ENCODE data around the gene KRT14.
"Not testable (repeated sequence)": the region's sequence is repeated elsewhere in the genome, so short reads cannot be mapped to it uniquely, and the experiment has no call there.

Gene KRT14

DNA sequence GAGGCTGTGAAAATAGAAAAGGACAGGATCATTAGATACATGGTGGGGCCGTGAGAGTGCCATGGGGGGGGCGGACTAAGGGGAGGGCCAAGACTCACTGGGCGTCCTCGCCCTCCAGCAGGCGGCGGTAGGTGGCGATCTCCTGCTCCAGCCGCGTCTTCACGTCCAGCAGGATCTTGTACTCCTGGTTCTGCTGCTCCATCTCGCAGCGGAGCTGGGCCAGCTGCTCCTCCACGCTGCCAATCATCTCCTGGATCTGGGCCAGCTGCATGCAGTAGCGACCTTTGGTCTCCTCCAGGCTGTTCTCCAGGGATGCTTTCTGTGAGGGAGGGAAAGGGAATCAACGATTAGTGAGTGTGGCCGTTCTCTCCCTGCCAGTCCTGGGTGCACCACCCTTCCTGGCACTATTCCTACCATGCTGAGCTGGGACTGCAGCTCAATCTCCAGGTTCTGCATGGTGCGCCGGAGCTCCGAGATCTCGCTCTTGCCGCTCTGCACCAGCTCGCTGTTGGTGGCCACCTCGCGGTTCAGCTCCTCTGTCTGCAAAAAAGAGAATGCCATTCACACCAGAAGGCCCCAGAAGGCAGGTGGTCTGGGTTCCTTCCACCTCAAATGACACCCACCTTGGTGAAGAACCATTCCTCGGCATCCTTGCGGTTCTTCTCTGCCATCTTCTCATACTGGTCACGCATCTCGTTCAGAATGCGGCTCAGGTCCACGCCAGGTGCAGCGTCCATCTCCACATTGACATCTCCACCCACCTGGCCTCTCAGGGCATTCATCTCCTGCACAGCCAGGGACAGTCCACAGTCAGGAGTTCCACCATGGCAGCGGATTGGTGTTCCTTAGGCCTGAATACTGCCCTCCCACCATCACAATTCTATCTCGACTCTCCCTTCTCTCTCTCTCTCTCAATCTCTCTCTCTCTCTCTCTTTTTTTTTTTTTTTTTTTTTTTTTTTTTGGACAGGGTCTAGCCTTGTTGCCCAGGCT, 3.3 kb downstream of the KRT14 start:
- Histone ChIP-seq H3K4me1 (ENCODE audit: insufficient read depth, low read length) (no peaks in the 10 kb centered on the region), H3K9me3 (ENCODE audit: low read length) (no peaks in the 10 kb centered on the region), H3K36me3 (ENCODE audit: insufficient read depth, low read length) (no peaks in the 10 kb centered on the region), H3K27me3 (ENCODE audit: insufficient read depth, low read length) (peaks cover 3% of the 10 kb centered on the region), H3K4me3 (ENCODE audit: low read length) (no peak overlapping the region), H2AFZ (ENCODE audit: low read depth, low read length) (no peak overlapping the region)

GRCh38 chr17:41582061-41582968, 4.4 kb downstream of the KRT14 start:
- H3K9me3 ChIP-seq (ENCODE audit: low read length); H3K27me3 ChIP-seq (ENCODE audit: insufficient read depth, low read length); H3K4me1 ChIP-seq (ENCODE audit: insufficient read depth, low read length); H2AFZ ChIP-seq (ENCODE audit: low read depth, low read length); H3K36me3 ChIP-seq (ENCODE audit: insufficient read depth, low read length); H3K4me3 ChIP-seq (ENCODE audit: low read length): not testable (repeated sequence)

DNA sequence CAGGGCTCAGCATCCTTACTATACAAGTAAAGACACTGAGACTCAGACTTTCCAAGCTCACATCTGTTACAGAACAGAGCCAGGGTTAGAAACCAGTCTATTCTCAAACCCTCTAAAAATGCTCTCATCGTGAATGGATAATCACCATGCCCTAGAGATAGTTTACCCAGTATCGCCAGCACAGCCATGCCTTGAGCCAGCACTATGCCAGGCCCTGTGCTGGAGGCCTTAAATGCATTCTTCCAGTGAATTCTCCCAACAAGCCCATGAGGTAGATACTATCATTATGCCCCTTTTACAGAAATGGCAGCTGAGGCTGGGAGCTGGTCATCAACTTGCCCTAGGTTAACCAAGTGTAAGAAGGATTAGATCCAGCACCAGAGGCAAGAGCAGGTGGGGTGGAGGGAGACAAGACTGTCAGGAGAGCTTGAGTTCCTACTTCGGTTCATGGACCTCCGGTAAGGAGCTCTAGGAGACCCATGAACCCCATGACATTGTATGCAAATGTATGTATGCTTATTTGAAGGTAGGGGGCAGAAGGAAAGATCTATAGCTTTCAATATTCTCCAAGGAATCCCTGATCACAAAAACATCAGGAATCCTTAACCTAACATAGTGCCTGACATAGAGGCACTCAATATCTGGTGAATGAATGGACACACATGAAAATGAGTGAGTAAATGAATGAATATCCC, 5.2 kb downstream of the KRT14 start:
- no peaks in the 10 kb centered on the region for H3K4me1 ChIP-seq (ENCODE audit: insufficient read depth, low read length)
- no peak overlapping the region for H3K4me3 ChIP-seq (ENCODE audit: low read length)
- H2AFZ ChIP-seq (ENCODE audit: low read depth, low read length): no peak overlapping the region
- H3K27me3 ChIP-seq (ENCODE audit: insufficient read depth, low read length): peaks cover 3% of the 10 kb centered on the region
- no peaks in the 10 kb centered on the region for H3K36me3 ChIP-seq (ENCODE audit: insufficient read depth, low read length)
- H3K9me3 ChIP-seq (ENCODE audit: low read length): no peaks in the 10 kb centered on the region

GRCh38 chr17:41580687-41581365, 5.9 kb downstream of the KRT14 start:
- no peak overlapping the region for H2AFZ ChIP-seq (ENCODE audit: low read depth, low read length)
- no peaks in the 10 kb centered on the region for H3K9me3 ChIP-seq (ENCODE audit: low read length)
- no peaks in the 10 kb centered on the region for H3K4me1 ChIP-seq (ENCODE audit: insufficient read depth, low read length)
- no peaks in the 10 kb centered on the region for H3K36me3 ChIP-seq (ENCODE audit: insufficient read depth, low read length)
- no peak overlapping the region for H3K4me3 ChIP-seq (ENCODE audit: low read length)
- H3K27me3 ChIP-seq (ENCODE audit: insufficient read depth, low read length): peaks cover 3% of the 10 kb centered on the region

GRCh38 chr17:41580244-41580575, 6.5 kb downstream of the KRT14 start:
- H3K4me3 ChIP-seq (ENCODE audit: low read length): no peak overlapping the region
- H3K27me3 ChIP-seq (ENCODE audit: insufficient read depth, low read length): no peaks in the 10 kb centered on the region
- H3K9me3 ChIP-seq (ENCODE audit: low read length): no peaks in the 10 kb centered on the region
- no peaks in the 10 kb centered on the region for H3K4me1 ChIP-seq (ENCODE audit: insufficient read depth, low read length)
- H3K36me3 ChIP-seq (ENCODE audit: insufficient read depth, low read length): no peaks in the 10 kb centered on the region
- H2AFZ ChIP-seq (ENCODE audit: low read depth, low read length): no peak overlapping the region

- no peaks in the 10 kb centered on the region for H3K9me3 ChIP-seq (ENCODE audit: low read length)
- no peak overlapping the region for H3K4me3 ChIP-seq (ENCODE audit: low read length)
- no peak overlapping the region for H2AFZ ChIP-seq (ENCODE audit: low read depth, low read length)
- H3K36me3 ChIP-seq (ENCODE audit: insufficient read depth, low read length): no peaks in the 10 kb centered on the region
- no peaks in the 10 kb centered on the region for H3K4me1 ChIP-seq (ENCODE audit: insufficient read depth, low read length)
- H3K27me3 ChIP-seq (ENCODE audit: insufficient read depth, low read length): no peaks in the 10 kb centered on the region
These were observed 7.0 kb downstream of the KRT14 start for GRCh38 chr17:41579484-41580243.

DNA sequence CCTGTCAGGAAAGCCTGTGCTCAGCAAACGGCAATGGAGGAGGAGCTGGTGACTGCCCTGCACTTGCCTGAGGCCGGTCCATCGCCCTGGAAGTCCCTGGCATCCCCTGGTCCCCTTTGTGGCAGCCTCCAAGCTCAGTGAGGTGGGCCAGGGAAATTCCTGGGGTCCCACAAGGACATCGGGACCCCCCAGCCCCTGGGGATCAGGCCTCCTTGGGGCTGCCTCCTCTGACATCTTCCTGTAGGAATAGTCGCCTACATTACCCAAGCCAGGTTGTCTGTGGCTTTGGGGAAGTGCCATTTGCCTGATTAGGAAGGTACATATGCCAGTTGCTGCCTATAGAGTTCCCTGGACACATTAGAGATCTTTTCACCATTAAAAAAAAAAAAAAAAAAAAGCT, 7.7 kb downstream of the KRT14 start:
- H3K9me3 ChIP-seq (ENCODE audit: low read length): no peaks in the 10 kb centered on the region
- no peaks in the 10 kb centered on the region for H3K4me1 ChIP-seq (ENCODE audit: insufficient read depth, low read length)
- H3K4me3 ChIP-seq (ENCODE audit: low read length): no peak overlapping the region
- no peak overlapping the region for H2AFZ ChIP-seq (ENCODE audit: low read depth, low read length)
- no peaks in the 10 kb centered on the region for H3K27me3 ChIP-seq (ENCODE audit: insufficient read depth, low read length)
- no peaks in the 10 kb centered on the region for H3K36me3 ChIP-seq (ENCODE audit: insufficient read depth, low read length)

GRCh38 chr17:41578538-41578937, 8.2 kb downstream of the KRT14 start:
- Histone ChIP-seq H2AFZ (ENCODE audit: low read depth, low read length) (no peak overlapping the region), H3K27me3 (ENCODE audit: insufficient read depth, low read length) (no peaks in the 10 kb centered on the region), H3K36me3 (ENCODE audit: insufficient read depth, low read length) (no peaks in the 10 kb centered on the region)

DNA sequence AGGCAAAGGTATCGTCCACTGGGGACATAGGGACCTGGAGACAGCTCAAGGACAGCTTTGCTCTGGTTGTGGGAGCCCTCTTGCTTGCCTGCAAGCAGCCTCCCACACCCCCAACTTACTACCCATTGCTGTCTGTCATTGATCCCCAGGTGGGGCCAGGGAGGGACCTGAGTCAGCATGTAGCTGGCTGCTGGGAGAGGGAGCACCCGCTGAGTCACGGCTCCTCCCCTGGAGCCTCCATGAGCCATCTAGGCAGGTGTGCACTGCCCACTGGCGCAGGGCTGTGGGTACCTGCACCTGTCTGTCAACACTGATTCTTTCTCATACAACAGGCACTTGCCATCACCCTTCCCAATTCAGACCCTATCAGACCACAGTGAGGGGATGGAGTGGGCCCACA, 10.0 kb downstream of the KRT14 start:
- H3K4me1 ChIP-seq (ENCODE audit: insufficient read depth, low read length); H3K9me3 ChIP-seq (ENCODE audit: low read length); H3K36me3 ChIP-seq (ENCODE audit: insufficient read depth, low read length); H2AFZ ChIP-seq (ENCODE audit: low read depth, low read length); H3K27me3 ChIP-seq (ENCODE audit: insufficient read depth, low read length); H3K4me3 ChIP-seq (ENCODE audit: low read length): not testable (repeated sequence)

More at GRCh38 chr17:41578538-41578937, 8.2 kb downstream of the KRT14 start:
- Histone ChIP-seq H3K4me3 (ENCODE audit: low read length) (no peak overlapping the region), H3K9me3 (ENCODE audit: low read length) (no peaks in the 10 kb centered on the region), H3K4me1 (ENCODE audit: insufficient read depth, low read length) (no peaks in the 10 kb centered on the region)

- Histone ChIP-seq H3K4me1 (ENCODE audit: insufficient read depth, low read length) (no peaks in the 10 kb centered on the region), H3K27me3 (ENCODE audit: insufficient read depth, low read length) (no peaks in the 10 kb centered on the region), H3K9me3 (ENCODE audit: low read length) (no peaks in the 10 kb centered on the region), H3K4me3 (ENCODE audit: low read length) (no peak overlapping the region), H3K36me3 (ENCODE audit: insufficient read depth, low read length) (no peaks in the 10 kb centered on the region), H2AFZ (ENCODE audit: low read depth, low read length) (no peak overlapping the region)
These were observed 11.4 kb downstream of the KRT14 start for GRCh38 chr17:41575336-41575735.

- no peak within 1 kb of the TSS for H2AFZ ChIP-seq (ENCODE audit: low read depth, low read length)
- no peaks in the 10 kb centered on the region for H3K27me3 ChIP-seq (ENCODE audit: insufficient read depth, low read length)
- H3K9me3 ChIP-seq (ENCODE audit: low read length): no peaks in the 10 kb centered on the region
- no peaks in the 10 kb centered on the region for H3K36me3 ChIP-seq (ENCODE audit: insufficient read depth, low read length)
- no peak within 1 kb of the TSS for H3K4me3 ChIP-seq (ENCODE audit: low read length)
- H3K4me1 ChIP-seq (ENCODE audit: insufficient read depth, low read length): no peaks in the 10 kb centered on the region
These were observed 14.9 kb downstream of the KRT14 start, which contains the start of gene KRT9 for GRCh38 chr17:41571561-41572434. KRT9 (minus strand) TSS chr17:41572059; CDS start chr17:41571992, 67 bp downstream.
